ENCODE measurements around the gene ELMO1. TPM values are rescaled to one million over a fixed set of nuclear protein-coding genes. Genes with fewer than 3 reads are reported as not detected.

ELMO1 gene
- total RNA-seq, 1 experiment from 2014 or later: 7.8 TPM

DNA sequence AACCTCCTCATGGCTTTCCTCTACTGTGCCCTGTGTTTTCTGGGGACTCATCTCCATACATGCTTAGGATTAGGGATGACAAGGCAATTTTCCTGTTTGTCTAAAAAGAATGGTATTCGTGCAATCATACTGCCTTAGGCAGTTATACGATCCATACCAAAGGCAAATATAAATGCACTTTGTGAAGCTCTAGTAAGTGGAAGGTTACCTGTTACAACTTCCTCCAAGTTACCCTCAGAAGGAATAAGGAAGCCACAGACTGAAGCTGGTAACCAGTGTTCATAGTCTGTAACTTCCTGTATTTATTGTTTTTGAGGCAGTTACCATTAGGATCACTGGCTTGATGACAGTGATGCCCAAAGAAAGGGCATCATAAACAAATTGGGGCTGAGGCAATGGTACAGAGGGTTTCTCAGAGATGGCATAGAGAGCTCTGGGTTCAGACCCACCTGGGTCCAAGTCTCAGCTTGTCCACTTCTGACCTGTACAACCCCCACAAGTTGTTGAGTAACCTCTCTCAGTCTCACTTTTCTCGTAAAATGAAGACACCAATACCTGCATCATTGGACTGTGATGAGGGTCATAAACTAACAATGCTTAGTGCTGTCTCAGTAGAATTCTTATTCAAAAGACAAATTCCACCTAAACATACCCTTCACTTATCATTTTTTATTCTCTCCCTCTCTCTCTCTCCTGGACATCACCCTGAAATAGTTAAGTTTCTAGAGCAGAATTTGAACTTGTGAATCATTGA lies 138.2 kb downstream of the ELMO1 start:
- Mint-ChIP-seq H3K27ac (no peak overlapping the region), H3K36me3 (ENCODE audit: insufficient read depth in 1 of 3, low read depth in 3 of 3) (0 out of 7 replicates have a peak, but pooled peaks cover 0 to 3% (median 0%) of the 10 kb centered on the region in 3 experiments), H3K4me1 (peaks cover 12 to 13% of the 10 kb centered on the region in 2 experiments), H3K27me3 (ENCODE audit: low read depth) (no peaks in the 10 kb centered on the region), H3K9me3 (no peaks in the 10 kb centered on the region), H3K4me3 (no peak overlapping the region)
- Histone ChIP-seq H2BK120ac (ENCODE audit: low read depth, low read length, poor library complexity, severe bottlenecking) (no peak overlapping the region), H2BK15ac (ENCODE audit: low read depth, low read length) (no peak overlapping the region), H3K79me2 (ENCODE audit: insufficient read depth, low read length) (no peaks in the 10 kb centered on the region), H4K91ac (ENCODE audit: insufficient read length, low read depth, low read length) (no peak overlapping the region), H3K27me3 (ENCODE audit: insufficient read depth, low read length) (no peaks in the 10 kb centered on the region), H3T11ph (ENCODE audit: low read length) (no peak overlapping the region), H3K23ac (ENCODE audit: insufficient read length, low read depth, low read length) (no peak overlapping the region), H2AK5ac (ENCODE audit: insufficient read length, low read length) (no peak overlapping the region), H3K23me2 (ENCODE audit: insufficient read length, low read depth, low read length, poor library complexity, severe bottlenecking) (no peaks in the 10 kb centered on the region), H3K18ac (ENCODE audit: insufficient read length, low read depth, low read length) (no peak overlapping the region), H2BK5ac (ENCODE audit: insufficient read length, low read length) (no peak overlapping the region), H4K20me1 (ENCODE audit: control insufficient read depth, insufficient read depth, insufficient read length) (no peaks in the 10 kb centered on the region), H4K5ac (ENCODE audit: insufficient read length, low read depth, low read length) (no peak overlapping the region), H2AFZ (ENCODE audit: low read length) (no peak overlapping the region), H3K56ac (ENCODE audit: insufficient read length, low read depth, low read length) (no peak overlapping the region), H2BK20ac (ENCODE audit: low read depth, low read length, poor library complexity, severe bottlenecking) (no peak overlapping the region), H2BK12ac (ENCODE audit: insufficient read length, low read depth, low read length) (no peak overlapping the region), H3K4me2 (ENCODE audit: insufficient read depth, insufficient read length, low read length) (no peak overlapping the region), H3K9ac (ENCODE audit: extremely low read depth, insufficient read length, low read length) (no peak overlapping the region), H3K9me3 (ENCODE audit: control insufficient read depth, low read depth, low read length) (no peaks in the 10 kb centered on the region), H3K4ac (ENCODE audit: low read depth, low read length) (no peak overlapping the region), H3K4me1 (ENCODE audit: insufficient read depth, low read length) (no peaks in the 10 kb centered on the region; the same call in 1 of the 2 replicates), H3K27ac (ENCODE audit: insufficient read length, low read depth, low read length) (no peak overlapping the region), H4K8ac (replicated peaks; ENCODE audit: insufficient read length, low read depth, low read length) (no peak overlapping the region), H3K79me1 (ENCODE audit: insufficient read depth, low read depth, low read length, poor library complexity, severe bottlenecking) (no peaks in the 10 kb centered on the region), H3K14ac (ENCODE audit: insufficient read depth, low read length) (no peak overlapping the region)
- DNase-seq: no peak
- TF ChIP-seq, protein P1, sequence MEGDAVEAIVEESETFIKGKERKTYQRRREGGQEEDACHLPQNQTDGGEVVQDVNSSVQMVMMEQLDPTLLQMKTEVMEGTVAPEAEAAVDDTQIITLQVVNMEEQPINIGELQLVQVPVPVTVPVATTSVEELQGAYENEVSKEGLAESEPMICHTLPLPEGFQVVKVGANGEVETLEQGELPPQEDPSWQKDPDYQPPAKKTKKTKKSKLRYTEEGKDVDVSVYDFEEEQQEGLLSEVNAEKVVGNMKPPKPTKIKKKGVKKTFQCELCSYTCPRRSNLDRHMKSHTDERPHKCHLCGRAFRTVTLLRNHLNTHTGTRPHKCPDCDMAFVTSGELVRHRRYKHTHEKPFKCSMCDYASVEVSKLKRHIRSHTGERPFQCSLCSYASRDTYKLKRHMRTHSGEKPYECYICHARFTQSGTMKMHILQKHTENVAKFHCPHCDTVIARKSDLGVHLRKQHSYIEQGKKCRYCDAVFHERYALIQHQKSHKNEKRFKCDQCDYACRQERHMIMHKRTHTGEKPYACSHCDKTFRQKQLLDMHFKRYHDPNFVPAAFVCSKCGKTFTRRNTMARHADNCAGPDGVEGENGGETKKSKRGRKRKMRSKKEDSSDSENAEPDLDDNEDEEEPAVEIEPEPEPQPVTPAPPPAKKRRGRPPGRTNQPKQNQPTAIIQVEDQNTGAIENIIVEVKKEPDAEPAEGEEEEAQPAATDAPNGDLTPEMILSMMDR (conservative IDR thresholded peaks at IDR 0.05): no peak
- no CpG with 5 or more reads among the region's 3 CpGs for WGBS (ENCODE audit: extremely low coverage, insufficient read length, low lambda C conversion rate)
